Rectal smooth muscle tissue (tissue), 1 donor: Measurements from ENCODE around the gene APBA2.
"Not testable (repeated sequence)": the region's sequence is repeated elsewhere in the genome, so short reads cannot be mapped to it uniquely, and the experiment has no call there.

Experiments used
- H3K27ac ChIP-seq: one replicate; pipeline ENCODE4 v1.7.0; 2013; ENCODE audit warnings: low read depth, low read length, inconsistent platforms
- H3K27me3 ChIP-seq: one replicate; pipeline ENCODE4 v1.7.0; 2013; ENCODE audit warnings: low read length; ENCODE audit not compliant: control insufficient read depth, insufficient read depth
- H3K36me3 ChIP-seq: one replicate; pipeline ENCODE4 v1.7.0; 2013; ENCODE audit warnings: low read length; ENCODE audit not compliant: control insufficient read depth, insufficient read depth
- H3K4me1 ChIP-seq: one replicate; pipeline ENCODE4 v1.7.0; 2013; ENCODE audit warnings: low read length; ENCODE audit not compliant: control insufficient read depth, insufficient read depth
- H3K4me3 ChIP-seq: one replicate; pipeline ENCODE4 v1.7.0; 2013; ENCODE audit warnings: low read length
- H3K9ac ChIP-seq: one replicate; pipeline ENCODE4 v1.7.0; 2013; ENCODE audit warnings: low read length

The APBA2 gene

GRCh38 chr15:29043736-29044502 is 158.1 kb downstream of the APBA2 start:
- no peak overlapping the region for H3K27ac ChIP-seq
- no peak overlapping the region for H3K9ac ChIP-seq

GRCh38 chr15:29044503-29044901 is 158.7 kb downstream of the APBA2 start:
- no peaks in the 10 kb centered on the region for H3K27me3 ChIP-seq
- no peaks in the 10 kb centered on the region for H3K36me3 ChIP-seq
- no peak overlapping the region for H3K9ac ChIP-seq
- no peak overlapping the region for H3K4me3 ChIP-seq
- no peak overlapping the region for H3K27ac ChIP-seq
- H3K4me1 ChIP-seq, result no peaks in the 10 kb centered on the region

More at GRCh38 chr15:29043736-29044502, 158.1 kb downstream of the APBA2 start:
- Histone ChIP-seq H3K27me3 (no peaks in the 10 kb centered on the region), H3K4me3 (no peak overlapping the region), H3K36me3 (no peaks in the 10 kb centered on the region), H3K4me1 (no peaks in the 10 kb centered on the region)

- H3K27me3 ChIP-seq, H3K9ac ChIP-seq, H3K27ac ChIP-seq, H3K36me3 ChIP-seq, H3K4me1 ChIP-seq, H3K4me3 ChIP-seq: not testable (repeated sequence)
Observed at GRCh38 chr15:29045161-29045560, 159.4 kb downstream of the APBA2 start.

GRCh38 chr15:29045717-29046116 is 159.9 kb downstream of the APBA2 start:
- no peak overlapping the region for H3K27ac ChIP-seq
- H3K27me3 ChIP-seq, result no peaks in the 10 kb centered on the region
- no peak overlapping the region for H3K9ac ChIP-seq
- H3K4me3 ChIP-seq, result no peak overlapping the region
- H3K4me1 ChIP-seq, result no peaks in the 10 kb centered on the region
- no peaks in the 10 kb centered on the region for H3K36me3 ChIP-seq

GRCh38 chr15:29046281-29046810 is 160.6 kb downstream of the APBA2 start:
- Histone ChIP-seq H3K9ac (no peak overlapping the region), H3K4me3 (no peak overlapping the region), H3K27me3 (no peaks in the 10 kb centered on the region), H3K36me3 (no peaks in the 10 kb centered on the region), H3K4me1 (no peaks in the 10 kb centered on the region), H3K27ac (no peak overlapping the region)

GRCh38 chr15:29046977-29047376 is 161.2 kb downstream of the APBA2 start:
- Histone ChIP-seq H3K36me3 (no peaks in the 10 kb centered on the region), H3K4me3 (no peak overlapping the region), H3K27ac (no peak overlapping the region), H3K4me1 (no peaks in the 10 kb centered on the region), H3K27me3 (no peaks in the 10 kb centered on the region), H3K9ac (no peak overlapping the region)

- H3K27ac ChIP-seq, result no peak overlapping the region
- no peak overlapping the region for H3K9ac ChIP-seq
- H3K4me1 ChIP-seq, result no peaks in the 10 kb centered on the region
- H3K27me3 ChIP-seq, result no peaks in the 10 kb centered on the region
- no peak overlapping the region for H3K4me3 ChIP-seq
- H3K36me3 ChIP-seq, result no peaks in the 10 kb centered on the region
Observed at GRCh38 chr15:29048011-29048410, 162.2 kb downstream of the APBA2 start.

- no peak overlapping the region for H3K9ac ChIP-seq
- H3K36me3 ChIP-seq, result no peaks in the 10 kb centered on the region
- H3K4me1 ChIP-seq, result no peaks in the 10 kb centered on the region
- no peaks in the 10 kb centered on the region for H3K27me3 ChIP-seq
- H3K27ac ChIP-seq, result no peak overlapping the region
- no peak overlapping the region for H3K4me3 ChIP-seq
Observed at GRCh38 chr15:29050870-29051269, 165.1 kb downstream of the APBA2 start.

- no peaks in the 10 kb centered on the region for H3K36me3 ChIP-seq
- no peak overlapping the region for H3K4me3 ChIP-seq
- no peaks in the 10 kb centered on the region for H3K4me1 ChIP-seq
- no peak overlapping the region for H3K27ac ChIP-seq
- no peak overlapping the region for H3K9ac ChIP-seq
- H3K27me3 ChIP-seq, result no peaks in the 10 kb centered on the region
Observed at GRCh38 chr15:29051422-29051821, 165.6 kb downstream of the APBA2 start.

GRCh38 chr15:29053006-29053405 is 167.2 kb downstream of the APBA2 start:
- no peak overlapping the region for H3K9ac ChIP-seq
- no peaks in the 10 kb centered on the region for H3K36me3 ChIP-seq
- no peaks in the 10 kb centered on the region for H3K27me3 ChIP-seq
- H3K4me3 ChIP-seq, result no peak overlapping the region
- no peaks in the 10 kb centered on the region for H3K4me1 ChIP-seq
- no peak overlapping the region for H3K27ac ChIP-seq

- Histone ChIP-seq H3K9ac (no peak overlapping the region), H3K27ac (no peak overlapping the region), H3K4me3 (no peak overlapping the region), H3K27me3 (no peaks in the 10 kb centered on the region), H3K4me1 (no peaks in the 10 kb centered on the region), H3K36me3 (no peaks in the 10 kb centered on the region)
Observed at GRCh38 chr15:29053661-29054131, 167.9 kb downstream of the APBA2 start.

GRCh38 chr15:29054171-29055045 is 168.6 kb downstream of the APBA2 start:
- Histone ChIP-seq H3K9ac (no peak overlapping the region), H3K36me3 (no peaks in the 10 kb centered on the region)

More at GRCh38 chr15:29054171-29055045, 168.6 kb downstream of the APBA2 start:
- Histone ChIP-seq H3K27me3 (no peaks in the 10 kb centered on the region), H3K4me3 (no peak overlapping the region), H3K4me1 (no peaks in the 10 kb centered on the region), H3K27ac (no peak overlapping the region)
